ENCODE measurements around the gene PRSS12. TPM values are rescaled to one million over a fixed set of nuclear protein-coding genes. Genes with fewer than 3 reads are reported as not detected.

The PRSS12 gene
- total and polyA plus RNA-seq, 11 donors, result 0.01 to 0.14 (median 0.08) TPM; not detected in 8

DNA sequence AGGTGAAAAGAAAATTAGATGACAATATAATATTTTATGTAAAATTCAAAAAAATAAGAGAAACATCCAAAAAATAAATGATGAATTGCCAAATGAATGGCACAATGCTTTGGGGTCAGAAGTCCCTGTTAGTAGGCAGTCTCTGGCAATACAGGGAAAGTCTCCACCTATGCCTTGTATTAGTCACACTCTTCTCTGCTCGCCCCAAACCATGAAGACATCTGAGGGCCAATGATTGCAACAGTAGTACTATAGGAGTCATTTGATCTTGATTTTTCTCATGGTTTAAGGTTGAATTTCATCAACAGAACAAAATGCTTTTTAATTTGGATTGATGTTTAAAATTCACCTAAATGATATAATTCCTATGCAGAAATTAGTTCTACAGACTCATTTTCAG is 3.9 kb upstream of the PRSS12 start:
- TF ChIP-seq POLR2A (IDR thresholded peaks at IDR 0.05), result no peak
- TF ChIP-seq, protein P1, sequence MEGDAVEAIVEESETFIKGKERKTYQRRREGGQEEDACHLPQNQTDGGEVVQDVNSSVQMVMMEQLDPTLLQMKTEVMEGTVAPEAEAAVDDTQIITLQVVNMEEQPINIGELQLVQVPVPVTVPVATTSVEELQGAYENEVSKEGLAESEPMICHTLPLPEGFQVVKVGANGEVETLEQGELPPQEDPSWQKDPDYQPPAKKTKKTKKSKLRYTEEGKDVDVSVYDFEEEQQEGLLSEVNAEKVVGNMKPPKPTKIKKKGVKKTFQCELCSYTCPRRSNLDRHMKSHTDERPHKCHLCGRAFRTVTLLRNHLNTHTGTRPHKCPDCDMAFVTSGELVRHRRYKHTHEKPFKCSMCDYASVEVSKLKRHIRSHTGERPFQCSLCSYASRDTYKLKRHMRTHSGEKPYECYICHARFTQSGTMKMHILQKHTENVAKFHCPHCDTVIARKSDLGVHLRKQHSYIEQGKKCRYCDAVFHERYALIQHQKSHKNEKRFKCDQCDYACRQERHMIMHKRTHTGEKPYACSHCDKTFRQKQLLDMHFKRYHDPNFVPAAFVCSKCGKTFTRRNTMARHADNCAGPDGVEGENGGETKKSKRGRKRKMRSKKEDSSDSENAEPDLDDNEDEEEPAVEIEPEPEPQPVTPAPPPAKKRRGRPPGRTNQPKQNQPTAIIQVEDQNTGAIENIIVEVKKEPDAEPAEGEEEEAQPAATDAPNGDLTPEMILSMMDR (IDR thresholded peaks at IDR 0.05), result no peak
- Histone ChIP-seq H3K27ac (no peak overlapping the region), H3K9me3 (no peaks in the 10 kb centered on the region), H3K27me3 (peaks cover 25 to 62% (median 43%) of the 10 kb centered on the region in 9 donors), H3K4me3 (no peak overlapping the region), H3K36me3 (no peaks in the 10 kb centered on the region), H3K4me1 (peaks cover 0 to 17% (median 7%) of the 10 kb centered on the region in 12 donors)
- 79 to 82% (median 82%) methylated on average over 1 of the region's 1 CpG for WGBS, 4 donors
- ATAC-seq, result no peak
- DNase-seq, result no peak
- intact Hi-C loops (cut with DNase I), result no loop called here

DNA sequence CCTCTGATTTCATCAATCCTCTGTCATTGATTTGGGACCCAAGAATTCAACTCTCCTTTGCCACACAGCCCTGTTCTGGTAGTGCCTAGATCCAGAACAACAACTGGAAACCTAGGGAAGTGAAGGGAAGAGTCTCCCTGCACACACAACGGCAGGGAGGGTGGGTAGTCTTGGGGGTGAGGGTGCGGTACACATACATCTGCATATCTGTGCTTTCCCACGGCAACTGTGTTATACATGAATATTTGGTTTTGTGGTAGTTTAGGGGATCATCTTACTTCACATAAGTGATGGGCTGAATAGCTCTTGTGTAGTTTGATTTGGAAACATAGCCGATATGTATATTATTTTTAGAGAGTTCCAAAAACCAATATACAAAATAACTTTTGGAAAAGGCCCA is 3.3 kb upstream of the PRSS12 start:
- WGBS, 4 donors, result 84 to 94% (median 87%) methylated on average over 4 of the region's 4 CpGs
- no peaks in the 10 kb centered on the region for H3K9me3 ChIP-seq
- ATAC-seq (no peak), DNase-seq (no peak)
- peaks cover 25 to 69% (median 43%) of the 10 kb centered on the region in 9 donors for H3K27me3 ChIP-seq
- H3K27ac ChIP-seq, result no peak overlapping the region
- no peak overlapping the region for H3K4me3 ChIP-seq
- H3K36me3 ChIP-seq, result no peaks in the 10 kb centered on the region
- TF ChIP-seq POLR2A (IDR thresholded peaks at IDR 0.05), result no peak
- TF ChIP-seq, protein P1 (IDR thresholded peaks at IDR 0.05), result no peak
- intact Hi-C loops (cut with DNase I), result no loop called here
- H3K4me1 ChIP-seq, result peaks cover 0 to 17% (median 7%) of the 10 kb centered on the region in 12 donors

DNA sequence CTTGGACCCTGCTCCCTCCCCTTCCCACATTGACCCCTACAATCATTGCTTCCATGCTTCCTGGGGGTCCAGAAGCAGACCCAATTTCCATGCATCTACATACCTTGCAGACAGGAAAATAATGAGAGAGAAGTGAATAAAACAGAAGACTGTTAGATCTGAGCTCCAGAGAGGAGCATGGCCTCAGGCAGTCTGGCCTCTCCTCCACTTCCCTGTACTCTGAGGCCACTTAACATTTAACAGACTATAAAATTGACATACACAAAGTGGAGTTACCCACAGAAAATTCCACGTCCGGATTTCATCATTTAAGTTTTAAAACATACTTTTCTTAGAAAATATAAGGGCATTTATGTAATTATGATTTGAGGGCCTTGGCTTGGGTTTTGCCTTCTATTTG is 2.1 kb upstream of the PRSS12 start:
- H3K9me3 ChIP-seq, result no peaks in the 10 kb centered on the region
- ATAC-seq (no peak), DNase-seq (no peak)
- H3K4me1 ChIP-seq, result peaks cover 0 to 17% (median 7%) of the 10 kb centered on the region in 12 donors
- H3K36me3 ChIP-seq, result no peaks in the 10 kb centered on the region
- TF ChIP-seq POLR2A (IDR thresholded peaks at IDR 0.05), result no peak
- TF ChIP-seq, protein P1 (IDR thresholded peaks at IDR 0.05), result no peak
- no peak overlapping the region for H3K27ac ChIP-seq
- H3K27me3 ChIP-seq, result peaks cover 25 to 78% (median 47%) of the 10 kb centered on the region in 9 donors
- WGBS, 4 donors, result 80 to 91% (median 89%) methylated on average over 2 of the region's 2 CpGs
- intact Hi-C loops (cut with DNase I), result loop anchor here in 2 of 10 donors (5.0 kb wide), 1 partner anchor 73 kb away; no protein-coding TSS in a partner anchor
- H3K4me3 ChIP-seq, result no peak overlapping the region

DNA sequence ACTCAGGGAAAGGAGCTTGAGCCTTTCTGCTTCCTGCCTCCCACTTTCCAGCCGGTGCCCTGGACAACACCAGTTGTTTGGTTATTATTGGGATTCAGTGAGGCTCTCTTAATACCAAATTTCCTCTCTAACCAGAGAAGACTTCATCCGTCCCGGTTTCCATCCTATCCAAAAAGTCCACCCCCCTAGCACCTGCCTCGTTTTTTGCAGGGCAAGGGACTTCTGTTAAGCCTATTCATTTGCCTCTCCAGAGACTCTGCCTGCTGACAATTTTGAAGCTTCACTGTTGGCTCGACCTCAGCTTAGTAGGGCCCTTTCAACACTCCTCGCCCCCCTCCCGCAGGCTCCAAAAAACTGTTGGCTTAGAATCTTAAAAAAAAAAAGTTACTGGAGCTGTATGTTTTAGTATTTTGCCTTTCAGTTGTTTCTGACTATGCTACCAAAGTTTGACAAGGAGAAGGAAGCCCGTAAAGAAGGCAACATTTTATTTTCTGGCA is 779 bp upstream of the PRSS12 start:
- Histone ChIP-seq H3K27me3 (peaks cover 25 to 82% (median 48%) of the 10 kb centered on the region in 9 donors), H3K36me3 (no peaks in the 10 kb centered on the region), H3K27ac (no peak overlapping the region), H3K4me3 (no peak overlapping the region), H3K4me1 (peaks cover 0 to 17% (median 7%) of the 10 kb centered on the region in 12 donors), H3K9me3 (no peaks in the 10 kb centered on the region)
- TF ChIP-seq POLR2A (IDR thresholded peaks at IDR 0.05), result no peak
- TF ChIP-seq, protein P1 (IDR thresholded peaks at IDR 0.05), result no peak
- DNase-seq, result no peak
- 29 to 35% (median 33%) methylated on average over 8 of the region's 8 CpGs for WGBS, 4 donors
- ATAC-seq, result no peak
- intact Hi-C loops (cut with DNase I), result loop anchor here in 3 of 10 donors (2.0 to 5.0 kb wide), 2 partner anchors 71 to 73 kb away; no protein-coding TSS in a partner anchor
